ENCODE results near the gene TEX35.

The TEX35 gene

DNA sequence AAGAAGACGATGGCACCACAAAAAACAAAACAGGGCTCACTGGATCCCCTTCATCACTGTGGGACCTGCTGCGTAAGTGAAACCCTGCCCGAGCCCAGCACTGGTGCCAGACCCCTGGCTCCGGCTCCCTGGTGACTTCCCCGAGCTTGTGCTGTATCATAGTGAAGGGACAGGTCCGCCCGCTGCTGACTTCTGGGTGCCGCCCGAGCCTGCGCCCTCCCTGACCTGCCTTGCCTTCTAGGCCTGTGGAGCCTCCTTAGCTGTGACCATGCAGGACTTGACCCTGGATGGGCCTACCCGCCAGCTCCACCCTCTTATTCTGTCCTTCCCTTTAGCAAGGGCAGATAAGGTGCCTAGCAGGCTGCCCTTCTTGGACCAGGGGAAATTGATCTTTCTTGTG, 7.9 kb downstream of the TEX35 start:
- H3K9me3 ChIP-seq = no peaks in the 10 kb centered on the region
- H3K4me1 ChIP-seq = no peaks in the 10 kb centered on the region
- DNase-seq = no peak
- 0 out of 2 replicates have a peak, but pooled peaks cover 2% of the 10 kb centered on the region for H3K27me3 ChIP-seq
- H3K36me3 ChIP-seq = no peaks in the 10 kb centered on the region
- no peak overlapping the region for H3K4me3 ChIP-seq (ENCODE audit: low read depth, low read length)
- TF ChIP-seq, protein P1, sequence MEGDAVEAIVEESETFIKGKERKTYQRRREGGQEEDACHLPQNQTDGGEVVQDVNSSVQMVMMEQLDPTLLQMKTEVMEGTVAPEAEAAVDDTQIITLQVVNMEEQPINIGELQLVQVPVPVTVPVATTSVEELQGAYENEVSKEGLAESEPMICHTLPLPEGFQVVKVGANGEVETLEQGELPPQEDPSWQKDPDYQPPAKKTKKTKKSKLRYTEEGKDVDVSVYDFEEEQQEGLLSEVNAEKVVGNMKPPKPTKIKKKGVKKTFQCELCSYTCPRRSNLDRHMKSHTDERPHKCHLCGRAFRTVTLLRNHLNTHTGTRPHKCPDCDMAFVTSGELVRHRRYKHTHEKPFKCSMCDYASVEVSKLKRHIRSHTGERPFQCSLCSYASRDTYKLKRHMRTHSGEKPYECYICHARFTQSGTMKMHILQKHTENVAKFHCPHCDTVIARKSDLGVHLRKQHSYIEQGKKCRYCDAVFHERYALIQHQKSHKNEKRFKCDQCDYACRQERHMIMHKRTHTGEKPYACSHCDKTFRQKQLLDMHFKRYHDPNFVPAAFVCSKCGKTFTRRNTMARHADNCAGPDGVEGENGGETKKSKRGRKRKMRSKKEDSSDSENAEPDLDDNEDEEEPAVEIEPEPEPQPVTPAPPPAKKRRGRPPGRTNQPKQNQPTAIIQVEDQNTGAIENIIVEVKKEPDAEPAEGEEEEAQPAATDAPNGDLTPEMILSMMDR (IDR thresholded peaks at IDR 0.05; ENCODE audit: low read depth, low read length) = no peak

DNA sequence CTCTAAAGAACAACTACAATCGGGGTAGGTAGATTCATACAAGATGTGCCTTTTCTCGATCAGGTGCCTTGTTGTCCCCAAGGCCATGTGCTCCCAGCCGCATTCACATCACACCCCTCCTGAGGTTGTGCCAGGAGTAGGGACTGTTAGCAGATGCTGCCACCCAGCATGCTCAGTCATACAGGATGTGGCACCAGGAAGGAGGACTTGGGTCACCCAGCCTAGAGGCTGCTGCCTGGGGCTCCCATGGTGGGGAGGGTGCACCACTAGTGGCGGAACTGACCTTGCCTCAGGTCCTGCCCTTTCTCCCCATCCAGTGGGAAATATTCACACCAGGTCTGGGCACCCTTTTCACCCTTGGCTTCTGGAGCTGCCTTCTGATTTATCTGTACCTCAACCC, 8.3 kb downstream of the TEX35 start:
- Histone ChIP-seq H3K9me3 (no peaks in the 10 kb centered on the region), H3K4me1 (no peaks in the 10 kb centered on the region)
- DNase-seq = no peak

DNA sequence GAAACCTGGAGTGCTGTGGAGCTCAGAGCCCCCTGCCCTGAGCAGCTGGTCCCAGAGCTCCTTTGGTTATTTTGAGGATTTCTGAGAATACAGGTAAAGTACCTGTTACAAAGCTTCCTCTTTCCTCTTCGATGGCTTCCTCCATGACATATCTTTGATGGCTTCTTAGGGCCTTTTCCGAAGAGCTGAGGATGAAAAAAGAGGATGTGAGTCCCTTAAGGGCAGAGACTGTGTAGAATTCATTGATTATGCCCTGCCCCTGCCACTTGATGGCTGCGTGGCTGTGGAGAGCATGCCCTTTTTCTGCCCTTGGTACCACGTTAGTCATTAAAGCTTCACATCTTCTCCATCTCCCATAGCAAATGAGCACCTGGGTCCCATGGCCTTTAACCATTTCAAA, 14.2 kb downstream of the TEX35 start:
- Histone ChIP-seq H3K9me3 (no peaks in the 10 kb centered on the region), H3K36me3 (no peaks in the 10 kb centered on the region), H3K27me3 (no peaks in the 10 kb centered on the region), H3K4me1 (no peaks in the 10 kb centered on the region), H3K4me3 (ENCODE audit: low read depth, low read length) (no peak overlapping the region)
- TF ChIP-seq, protein P1 (IDR thresholded peaks at IDR 0.05; ENCODE audit: low read depth, low read length) = no peak
- no peak for DNase-seq

More for the DNA sequence above, 8.3 kb downstream of the TEX35 start:
- Histone ChIP-seq H3K27me3 (0 out of 2 replicates have a peak, but pooled peaks cover 2% of the 10 kb centered on the region), H3K4me3 (ENCODE audit: low read depth, low read length) (no peak overlapping the region), H3K36me3 (no peaks in the 10 kb centered on the region)
- TF ChIP-seq, protein P1 (IDR thresholded peaks at IDR 0.05; ENCODE audit: low read depth, low read length) = no peak

DNA sequence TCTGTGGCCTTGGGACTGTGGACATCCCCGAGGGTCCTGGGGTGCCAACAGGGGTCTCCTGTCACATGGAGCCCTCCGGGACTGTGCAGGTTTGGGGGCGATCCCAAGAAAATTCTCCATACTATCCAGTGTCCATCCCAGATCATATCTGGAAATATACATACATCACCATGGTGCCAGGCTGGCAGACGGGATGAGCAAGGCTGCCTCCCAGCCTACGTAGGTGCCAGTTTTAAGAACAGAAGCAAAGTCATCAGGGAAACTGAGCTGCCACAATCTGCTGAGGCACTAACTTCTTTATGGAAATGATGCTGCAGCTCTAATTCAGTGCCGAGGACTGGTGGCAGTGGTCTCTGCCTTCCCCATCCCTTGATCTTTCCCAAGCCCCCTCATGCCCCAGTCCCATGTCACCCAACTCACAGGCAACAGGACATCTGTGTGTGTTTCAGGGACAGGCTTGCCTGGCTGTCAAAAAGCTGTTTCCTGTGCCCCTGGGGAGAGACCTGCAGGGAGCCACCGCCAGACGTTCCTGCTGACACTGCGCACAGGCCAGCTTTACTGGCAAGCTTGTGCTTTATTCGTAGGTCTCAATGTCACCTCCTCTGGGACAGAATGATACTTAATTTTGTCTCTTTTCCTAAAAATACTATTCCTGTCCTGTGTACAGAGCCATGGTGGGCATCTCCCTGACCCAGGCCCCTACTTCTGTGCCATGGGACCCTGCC, 15.5 kb downstream of the TEX35 start:
- Histone ChIP-seq H3K27me3 (no peaks in the 10 kb centered on the region), H3K4me3 (ENCODE audit: low read depth, low read length) (no peak overlapping the region), H3K9me3 (no peaks in the 10 kb centered on the region), H3K4me1 (no peaks in the 10 kb centered on the region), H3K36me3 (no peaks in the 10 kb centered on the region)
- TF ChIP-seq, protein P1 (IDR thresholded peaks at IDR 0.05; ENCODE audit: low read depth, low read length) = no peak
- no peak for DNase-seq

DNA sequence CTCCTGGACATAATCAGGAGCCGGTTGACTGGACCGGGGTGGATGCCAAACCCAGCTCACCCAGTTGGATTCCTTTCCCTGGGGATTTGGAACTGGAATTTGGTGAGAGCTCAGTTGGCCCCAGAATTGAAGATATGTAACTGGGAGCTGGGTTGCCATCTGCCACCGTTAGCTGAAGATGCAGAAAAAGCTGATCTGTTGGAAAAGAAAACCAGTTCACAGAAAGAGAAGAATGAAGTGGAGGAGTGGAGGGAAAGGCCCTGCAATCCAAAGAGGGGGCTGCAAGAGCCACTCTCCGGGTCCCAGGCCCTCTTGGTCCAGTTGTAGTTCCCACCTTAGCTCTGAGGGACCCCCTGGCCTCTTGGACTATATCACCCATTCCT, 16.0 kb downstream of the TEX35 start:
- no peak for DNase-seq
- TF ChIP-seq, protein P1 (IDR thresholded peaks at IDR 0.05; ENCODE audit: low read depth, low read length) = no peak
- Histone ChIP-seq H3K9me3 (no peaks in the 10 kb centered on the region), H3K36me3 (no peaks in the 10 kb centered on the region), H3K4me3 (ENCODE audit: low read depth, low read length) (no peak overlapping the region), H3K27me3 (no peaks in the 10 kb centered on the region), H3K4me1 (no peaks in the 10 kb centered on the region)

DNA sequence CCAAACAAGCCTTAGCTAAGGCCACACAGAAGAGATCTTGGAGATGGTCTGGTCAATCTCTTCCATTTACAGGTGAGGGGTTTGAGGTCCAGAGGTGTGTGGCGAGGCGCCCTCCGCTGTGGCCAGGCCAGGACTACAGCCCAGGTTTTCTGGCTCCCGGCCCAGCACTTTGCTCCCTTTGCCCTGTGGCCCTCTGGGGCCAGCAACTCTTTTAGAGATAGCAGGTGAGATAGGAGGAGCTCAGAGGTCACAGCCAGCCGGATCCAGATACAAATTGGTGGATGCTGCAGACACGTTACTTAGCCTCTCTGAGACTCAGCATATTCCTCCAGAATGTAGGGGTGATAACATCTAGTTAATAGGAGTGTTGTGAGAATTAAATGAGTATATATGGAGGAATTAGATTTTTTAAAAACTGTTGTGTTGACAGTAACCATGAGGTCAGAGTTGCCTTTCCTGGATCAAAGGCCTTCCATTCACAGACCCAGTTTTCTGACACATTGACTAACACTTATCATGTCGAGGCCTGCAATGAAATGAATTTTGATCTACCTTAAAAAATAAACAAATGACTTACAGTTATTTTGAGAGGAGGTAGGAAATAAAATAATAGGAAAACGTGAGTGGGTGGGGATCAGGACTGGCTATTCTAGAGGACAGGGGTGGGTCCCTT, 16.6 kb downstream of the TEX35 start:
- TF ChIP-seq, protein P1 (IDR thresholded peaks at IDR 0.05; ENCODE audit: low read depth, low read length) = no peak
- Histone ChIP-seq H3K36me3 (no peaks in the 10 kb centered on the region), H3K27me3 (no peaks in the 10 kb centered on the region), H3K4me1 (no peaks in the 10 kb centered on the region), H3K4me3 (ENCODE audit: low read depth, low read length) (no peak overlapping the region), H3K9me3 (no peaks in the 10 kb centered on the region)
- DNase-seq = no peak

All from BE2C (cell line).